H9 (cell line): Measurements from ENCODE around the gene TNIK. TPM values are rescaled to one million over a fixed set of nuclear protein-coding genes. Genes with fewer than 3 reads are reported as not detected.

ENCODE experiments used
- DNase-seq: peaks from one replicate; pipeline ENCODE4 v3.0.0-alpha.2; 2017
- H2AFZ ChIP-seq: one replicate; pipeline ENCODE4 v1.6.1; 2013; ENCODE audit warnings: mild to moderate bottlenecking, low read length, control low read depth, moderate library complexity
- H2AK5ac ChIP-seq: 2 replicates; pipeline ENCODE4 v1.6.1; 2013; ENCODE audit warnings: low read length, control low read depth, mixed read lengths; ENCODE audit not compliant: insufficient read length
- H2BK120ac ChIP-seq: one replicate; pipeline ENCODE4 v1.6.1; 2013; ENCODE audit warnings: low read depth, mild to moderate bottlenecking, low read length, control low read depth, inconsistent platforms; ENCODE audit not compliant: poor library complexity, severe bottlenecking
- H2BK12ac ChIP-seq: 2 replicates; pipeline ENCODE4 v1.6.1; 2013; ENCODE audit warnings: low read length, control low read depth, mixed read lengths, low read depth; ENCODE audit not compliant: insufficient read length
- H2BK15ac ChIP-seq: 2 replicates; pipeline ENCODE4 v1.6.1; 2013; ENCODE audit warnings: low read depth, low read length, control low read depth
- H2BK20ac ChIP-seq: one replicate; pipeline ENCODE4 v1.6.1; 2013; ENCODE audit warnings: low read depth, mild to moderate bottlenecking, low read length, control low read depth, inconsistent platforms; ENCODE audit not compliant: poor library complexity, severe bottlenecking
- H2BK5ac ChIP-seq: 2 replicates; pipeline ENCODE4 v1.6.1; 2013; ENCODE audit warnings: low read length, control low read depth, mixed read lengths; ENCODE audit not compliant: insufficient read length
- H3K14ac ChIP-seq: 2 replicates; pipeline ENCODE4 v1.6.1; 2013; ENCODE audit warnings: low read length, control low read depth; ENCODE audit not compliant: insufficient read depth
- H3K18ac ChIP-seq: 2 replicates; pipeline ENCODE4 v1.6.1; 2013; ENCODE audit warnings: low read depth, mild to moderate bottlenecking, mixed read lengths, low read length, control low read depth; ENCODE audit not compliant: insufficient read length
- H3K23ac ChIP-seq: 2 replicates; pipeline ENCODE4 v1.6.1; 2013; ENCODE audit warnings: low read length, control low read depth, mixed read lengths, low read depth; ENCODE audit not compliant: insufficient read length
- H3K23me2 ChIP-seq: 2 replicates; pipeline ENCODE4 v1.6.1; 2013; ENCODE audit warnings: low read depth, mild to moderate bottlenecking, mixed read lengths, low read length, control low read depth; ENCODE audit not compliant: insufficient read length, poor library complexity, severe bottlenecking
- H3K27ac ChIP-seq: 2 replicates; pipeline ENCODE4 v1.5.1; 2013; ENCODE audit warnings: low read length, control low read depth, mixed read lengths, low read depth; ENCODE audit not compliant: insufficient read length
- H3K27me3 ChIP-seq: 2 replicates; pipeline ENCODE4 v1.6.1; 2013; ENCODE audit warnings: low read length, control low read depth, inconsistent platforms; ENCODE audit not compliant: insufficient read depth
- H3K4ac ChIP-seq: 2 replicates; pipeline ENCODE4 v1.6.1; 2013; ENCODE audit warnings: low read depth, mild to moderate bottlenecking, control low read depth, inconsistent platforms, low read length, moderate library complexity
- H3K4me1 ChIP-seq: 2 replicates; pipeline ENCODE4 v1.6.1; 2013; ENCODE audit warnings: low read length, control low read depth, inconsistent platforms; ENCODE audit not compliant: insufficient read depth
- H3K4me2 ChIP-seq: 2 replicates; pipeline ENCODE4 v1.6.1; 2013; ENCODE audit warnings: low read length, control low read depth, mixed read lengths; ENCODE audit not compliant: insufficient read length, insufficient read depth
- H3K56ac ChIP-seq: 2 replicates; pipeline ENCODE4 v1.6.1; 2013; ENCODE audit warnings: low read depth, mild to moderate bottlenecking, mixed read lengths, low read length, control low read depth; ENCODE audit not compliant: insufficient read length
- H3K79me1 ChIP-seq: 2 replicates; pipeline ENCODE4 v1.6.1; 2013; ENCODE audit warnings: low read depth, mild to moderate bottlenecking, moderate library complexity, low read length, control low read depth, inconsistent platforms; ENCODE audit not compliant: insufficient read depth, poor library complexity, severe bottlenecking
- H3K79me2 ChIP-seq: 2 replicates; pipeline ENCODE4 v1.6.1; 2013; ENCODE audit warnings: low read length, control low read depth, inconsistent platforms; ENCODE audit not compliant: insufficient read depth
- H3K9ac ChIP-seq: 2 replicates; pipeline ENCODE4 v1.6.1; 2013; ENCODE audit warnings: low read length, control low read depth, mixed read lengths; ENCODE audit not compliant: insufficient read length; ENCODE audit errors: extremely low read depth
- H3K9me3 ChIP-seq: one replicate; pipeline ENCODE4 v1.6.1; 2013; ENCODE audit warnings: low read depth, low read length, inconsistent platforms; ENCODE audit not compliant: control insufficient read depth
- H3T11ph ChIP-seq: one replicate; pipeline ENCODE4 v1.6.1; 2013; ENCODE audit warnings: mild to moderate bottlenecking, low read length, control low read depth, inconsistent platforms
- H4K20me1 ChIP-seq: one replicate; pipeline ENCODE4 v1.6.1; 2013; ENCODE audit not compliant: control insufficient read depth, insufficient read length, insufficient read depth
- H4K5ac ChIP-seq: 2 replicates; pipeline ENCODE4 v1.6.1; 2013; ENCODE audit warnings: low read depth, mild to moderate bottlenecking, mixed read lengths, low read length, control low read depth; ENCODE audit not compliant: insufficient read length
- H4K8ac ChIP-seq: replicated peaks from 2 replicates; pipeline ENCODE4 v1.6.1; 2013; ENCODE audit warnings: low read length, control low read depth, mixed read lengths, low read depth; ENCODE audit not compliant: insufficient read length
- H4K91ac ChIP-seq: 2 replicates; pipeline ENCODE4 v1.6.1; 2013; ENCODE audit warnings: low read depth, mild to moderate bottlenecking, moderate library complexity, mixed read lengths, low read length, control low read depth; ENCODE audit not compliant: insufficient read length
- H3K27ac Mint-ChIP-seq, 3 experiments: 2 replicates in 2 of 3; 3 replicates in 1 of 3; pipeline ENCODE4 v1.8.0; 2020 to 2021; ENCODE audit warnings: mixed read lengths in 3 of 3, mild to moderate bottlenecking in 1 of 3, moderate library complexity in 1 of 3
- H3K27me3 Mint-ChIP-seq: 2 replicates; pipeline ENCODE4 v1.8.0; 2021; ENCODE audit warnings: low read depth, mild to moderate bottlenecking, moderate library complexity, mixed read lengths
- H3K36me3 Mint-ChIP-seq, 3 experiments: 2 replicates in 2 of 3; 3 replicates in 1 of 3; pipeline ENCODE4 v1.8.0; 2020 to 2021; ENCODE audit warnings: low read depth in 3 of 3, mixed read lengths in 3 of 3; ENCODE audit not compliant: insufficient read depth in 1 of 3
- H3K4me1 Mint-ChIP-seq, 2 experiments: 2 replicates each; pipeline ENCODE4 v1.8.0; 2020; ENCODE audit warnings: mixed read lengths in 2 of 2
- H3K4me3 Mint-ChIP-seq, 2 experiments: 2 replicates in 1 of 2; 3 replicates in 1 of 2; pipeline ENCODE4 v1.8.0; 2020 to 2021; ENCODE audit warnings: mild to moderate bottlenecking in 2 of 2, mixed read lengths in 2 of 2, moderate library complexity in 1 of 2
- H3K9me3 Mint-ChIP-seq, 2 experiments: 2 replicates in 1 of 2; 3 replicates in 1 of 2; pipeline ENCODE4 v1.8.0; 2020; ENCODE audit warnings: mild to moderate bottlenecking in 2 of 2, mixed read lengths in 2 of 2, moderate library complexity in 1 of 2
- WGBS: extraction: QIAGEN DNeasy Blood & Tissue Kit; methylation state at CpG from one replicate; pipeline ENCODE4 v1.1.7; 2013; ENCODE audit warnings: missing lambda C conversion rate, low lambda C conversion rate, mixed read lengths; ENCODE audit not compliant: insufficient read length; ENCODE audit errors: extremely low coverage; 5-methylcytosine and 5-hydroxymethylcytosine counted together
- total RNA-seq: library from RNA; stranded (reverse); gene quantifications from 2 replicates; pipeline ENCODE4 v1.2.1, GENCODE V29; 2021
- TF ChIP-seq, protein P1 (sequence below): fragments of 200-600 bp; sonication (generic); conservative IDR thresholded peaks from 3 replicates; pipeline ENCODE4 v1.8.0; 2021; ENCODE audit warnings: antibody characterized with exemption, mild to moderate bottlenecking

The TNIK gene
- total RNA-seq, 1 experiment from 2014 or later, result 15.9 TPM

DNA sequence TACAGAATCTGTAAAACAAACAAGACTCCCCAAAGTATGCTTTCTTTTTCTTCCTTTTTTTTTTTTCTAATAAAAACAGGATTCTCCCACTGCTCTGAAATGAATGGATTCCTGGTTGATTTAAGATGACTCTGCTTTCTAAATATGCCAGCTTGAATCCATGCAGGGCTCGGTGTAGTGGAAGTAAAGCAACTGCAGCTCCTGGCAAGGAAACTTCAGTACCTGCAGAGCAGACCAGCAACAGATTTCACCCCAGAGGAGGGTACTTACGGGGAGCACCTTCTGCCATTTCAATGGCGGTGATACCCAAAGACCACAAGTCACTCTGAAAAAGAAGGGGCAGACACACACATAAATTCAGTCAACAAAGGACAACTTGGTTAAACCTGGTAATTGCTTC is 283.1 kb downstream of the TNIK start:
- TF ChIP-seq, protein P1, sequence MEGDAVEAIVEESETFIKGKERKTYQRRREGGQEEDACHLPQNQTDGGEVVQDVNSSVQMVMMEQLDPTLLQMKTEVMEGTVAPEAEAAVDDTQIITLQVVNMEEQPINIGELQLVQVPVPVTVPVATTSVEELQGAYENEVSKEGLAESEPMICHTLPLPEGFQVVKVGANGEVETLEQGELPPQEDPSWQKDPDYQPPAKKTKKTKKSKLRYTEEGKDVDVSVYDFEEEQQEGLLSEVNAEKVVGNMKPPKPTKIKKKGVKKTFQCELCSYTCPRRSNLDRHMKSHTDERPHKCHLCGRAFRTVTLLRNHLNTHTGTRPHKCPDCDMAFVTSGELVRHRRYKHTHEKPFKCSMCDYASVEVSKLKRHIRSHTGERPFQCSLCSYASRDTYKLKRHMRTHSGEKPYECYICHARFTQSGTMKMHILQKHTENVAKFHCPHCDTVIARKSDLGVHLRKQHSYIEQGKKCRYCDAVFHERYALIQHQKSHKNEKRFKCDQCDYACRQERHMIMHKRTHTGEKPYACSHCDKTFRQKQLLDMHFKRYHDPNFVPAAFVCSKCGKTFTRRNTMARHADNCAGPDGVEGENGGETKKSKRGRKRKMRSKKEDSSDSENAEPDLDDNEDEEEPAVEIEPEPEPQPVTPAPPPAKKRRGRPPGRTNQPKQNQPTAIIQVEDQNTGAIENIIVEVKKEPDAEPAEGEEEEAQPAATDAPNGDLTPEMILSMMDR, result no peak
- H2BK12ac ChIP-seq, result no peak overlapping the region
- no CpG with 5 or more reads among the region's 3 CpGs for WGBS
- no peak overlapping the region for H3K9ac ChIP-seq
- no peak overlapping the region for H2BK5ac ChIP-seq
- no peak overlapping the region for H3K27ac ChIP-seq
- Mint-ChIP-seq H3K9me3 (no peaks in the 10 kb centered on the region), H3K27me3 (no peaks in the 10 kb centered on the region; the same call in 1 of the 2 replicates), H3K4me3 (no peak overlapping the region), H3K36me3 (peaks cover 0 to 9% (median 0%) of the 10 kb centered on the region in 3 experiments; a peak in 2 of 7 replicates), H3K27ac (no peak overlapping the region; a peak in 1 of 7 replicates), H3K4me1 (peaks cover 14 to 26% of the 10 kb centered on the region in 2 experiments)
- DNase-seq, result no peak
- H3K79me2 ChIP-seq, result no peaks in the 10 kb centered on the region
- no peaks in the 10 kb centered on the region for H3K4me1 ChIP-seq
- H3K56ac ChIP-seq, result no peak overlapping the region
- no peak overlapping the region for H3K14ac ChIP-seq
- H3K18ac ChIP-seq, result no peak overlapping the region
- no peaks in the 10 kb centered on the region for H4K20me1 ChIP-seq
- no peak overlapping the region for H2BK120ac ChIP-seq
- H3K23me2 ChIP-seq, result no peaks in the 10 kb centered on the region
- H3K9me3 ChIP-seq, result no peaks in the 10 kb centered on the region
- no peak overlapping the region for H3T11ph ChIP-seq
- H3K23ac ChIP-seq, result no peak overlapping the region
- H3K4ac ChIP-seq, result no peak overlapping the region
- H3K27me3 ChIP-seq, result no peaks in the 10 kb centered on the region
- H2AFZ ChIP-seq, result no peak overlapping the region
- H3K79me1 ChIP-seq, result no peaks in the 10 kb centered on the region
- H4K5ac ChIP-seq, result no peak overlapping the region
- no peak overlapping the region for H2BK20ac ChIP-seq
- H2AK5ac ChIP-seq, result no peak overlapping the region
- H2BK15ac ChIP-seq, result no peak overlapping the region
- H4K8ac ChIP-seq, result no peak overlapping the region
- H4K91ac ChIP-seq, result no peak overlapping the region
- H3K4me2 ChIP-seq, result no peak overlapping the region
